GM18858 (cell line): ENCODE results near the gene DBI.
A peak's percentile ranks its signal among the peaks of the same experiment; 100 is the strongest.
"Not testable (repeated sequence)": the region's sequence is repeated elsewhere in the genome, so short reads cannot be mapped to it uniquely, and the experiment has no call there.

Experiments
- ATAC-seq: cut with Tn5 transposase; IDR thresholded peaks from one replicate; pipeline ENCODE4 v1.9.1; 2021; ENCODE audit not compliant: unreplicated experiment

DBI gene

GRCh38 chr2:119364798-119365197, 2.0 kb upstream of the DBI start:
- no peak for ATAC-seq

- ATAC-seq, result no peak
Measured at GRCh38 chr2:119365436-119365835, 1.3 kb upstream of the DBI start.

GRCh38 chr2:119366161-119366648, 572 bp upstream of the DBI start:
- no peak for ATAC-seq

- no peak for ATAC-seq
Measured at GRCh38 chr2:119367472-119368099, 809 bp downstream of the DBI start.

- no peak for ATAC-seq
Measured at GRCh38 chr2:119369845-119370244, 3.1 kb downstream of the DBI start.

- ATAC-seq, result no peak
Measured at GRCh38 chr2:119371111-119371510, 4.3 kb downstream of the DBI start.

GRCh38 chr2:119372778-119373568, 6.2 kb downstream of the DBI start:
- no peak for ATAC-seq

- ATAC-seq, result not testable (repeated sequence)
Measured at GRCh38 chr2:119373907-119374745, 7.3 kb downstream of the DBI start.

GRCh38 chr2:119376406-119376805, 9.6 kb downstream of the DBI start:
- ATAC-seq, result not testable (repeated sequence)

GRCh38 chr2:119376810-119377209, 10.0 kb downstream of the DBI start:
- ATAC-seq, result no peak

GRCh38 chr2:119377294-119377992, 10.7 kb downstream of the DBI start:
- ATAC-seq, result no peak

- no peak for ATAC-seq
Measured at GRCh38 chr2:119377993-119378345, 11.2 kb downstream of the DBI start.

- no peak for ATAC-seq
Measured at GRCh38 chr2:119378566-119378965, 11.8 kb downstream of the DBI start.

GRCh38 chr2:119383410-119384140, 16.8 kb downstream of the DBI start:
- ATAC-seq, result no peak

- no peak for ATAC-seq
Measured at GRCh38 chr2:119384971-119385370, 18.2 kb downstream of the DBI start.

- no peak for ATAC-seq
Measured at GRCh38 chr2:119385466-119385865, 18.7 kb downstream of the DBI start.

GRCh38 chr2:119387381-119388129, 20.8 kb downstream of the DBI start:
- ATAC-seq, result peak; percentile 88

GRCh38 chr2:119389615-119390306, 23.0 kb downstream of the DBI start:
- no peak for ATAC-seq
